Kidney epithelial cell (primary cell): ENCODE results near the gene ATP4B. TPM values are rescaled to one million over a fixed set of nuclear protein-coding genes. Genes with fewer than 3 reads are reported as not detected.
A peak's percentile ranks its signal among the peaks of the same experiment; 100 is the strongest.
"Not testable (repeated sequence)": the region's sequence is repeated elsewhere in the genome, so short reads cannot be mapped to it uniquely, and the experiment has no call there.

Experiments used
- DNase-seq: peaks from one replicate; pipeline ENCODE4 v3.0.0-alpha.2; 2010; ENCODE audit warnings: low read depth
- H3K27me3 ChIP-seq: 2 replicates; pipeline ENCODE4 v1.6.0; 2011; ENCODE audit warnings: low read length; ENCODE audit not compliant: control insufficient read depth, insufficient read depth
- H3K36me3 ChIP-seq: 2 replicates; pipeline ENCODE4 v1.5.1; 2011; ENCODE audit warnings: low read length; ENCODE audit not compliant: control insufficient read depth, insufficient read depth
- H3K4me3 ChIP-seq: 2 replicates; pipeline ENCODE4 v1.5.1; 2011; ENCODE audit warnings: low read depth, mild to moderate bottlenecking, control low read depth, low read length
- CTCF ChIP-seq: IDR thresholded peaks from 2 replicates; pipeline ENCODE4 v1.5.1; 2011; ENCODE audit warnings: mild to moderate bottlenecking, moderate library complexity, low read length, control low read depth, inconsistent platforms; ENCODE audit not compliant: insufficient read depth, poor library complexity, severe bottlenecking
- total RNA-seq: library from RNA; depleted of rRNA; stranded (reverse); fragments of >200 nt; gene quantifications from 2 replicates; pipeline ENCODE4 v1.2.3, GENCODE V29; 2015

ATP4B gene
- total RNA-seq, 1 donor from 2014 or later = not detected

- no peak for TF ChIP-seq CTCF
Measured at GRCh38 chr13:113623491-113624234, 34.3 kb downstream of the ATP4B start.

GRCh38 chr13:113622791-113623490 is 35.1 kb downstream of the ATP4B start:
- Histone ChIP-seq H3K4me3 (no peak overlapping the region), H3K36me3 (no peaks in the 10 kb centered on the region), H3K27me3 (no peaks in the 10 kb centered on the region)
- no peak for DNase-seq
- TF ChIP-seq CTCF = no peak

More at GRCh38 chr13:113623491-113624234, 34.3 kb downstream of the ATP4B start:
- Histone ChIP-seq H3K36me3 (no peaks in the 10 kb centered on the region), H3K4me3 (no peak overlapping the region), H3K27me3 (no peaks in the 10 kb centered on the region)
- DNase-seq = no peak

- not testable (repeated sequence) for H3K27me3 ChIP-seq, DNase-seq, H3K4me3 ChIP-seq, H3K36me3 ChIP-seq
Measured at GRCh38 chr13:113621986-113622550, 35.9 kb downstream of the ATP4B start.

GRCh38 chr13:113621498-113621897 is 36.5 kb downstream of the ATP4B start:
- H3K36me3 ChIP-seq, H3K27me3 ChIP-seq, DNase-seq, H3K4me3 ChIP-seq: not testable (repeated sequence)
- peak; percentile 8 for TF ChIP-seq CTCF

GRCh38 chr13:113621046-113621445 is 37.0 kb downstream of the ATP4B start:
- H3K4me3 ChIP-seq = no peak overlapping the region
- H3K27me3 ChIP-seq = no peaks in the 10 kb centered on the region
- TF ChIP-seq CTCF = no peak
- no peak for DNase-seq
- no peaks in the 10 kb centered on the region for H3K36me3 ChIP-seq

- Histone ChIP-seq H3K4me3 (no peak overlapping the region), H3K27me3 (no peaks in the 10 kb centered on the region), H3K36me3 (no peaks in the 10 kb centered on the region)
- DNase-seq = no peak
- TF ChIP-seq CTCF = no peak
Measured at GRCh38 chr13:113620036-113620796, 37.8 kb downstream of the ATP4B start.
